Measurements from ENCODE around the gene ID3.
A peak's percentile ranks its signal among the peaks of the same experiment; 100 is the strongest.

Gene ID3

GRCh38 chr1:23554481-23555269 is 4.6 kb downstream of the ID3 start:
- no peak for DNase-seq (ENCODE audit: extremely low read depth, low read depth)
- peak overlapping the region; percentile 40 for H3K4me3 ChIP-seq (replicated peaks; ENCODE audit: low read depth, low read length)

GRCh38 chr1:23554127-23554480 is 5.2 kb downstream of the ID3 start:
- peak overlapping the region; percentile 40 for H3K4me3 ChIP-seq (replicated peaks; ENCODE audit: low read depth, low read length)
- no peak for TF ChIP-seq CTCF (IDR thresholded peaks at IDR 0.05; ENCODE audit: low read depth, low read length, missing control alignments)
- no peak for DNase-seq (ENCODE audit: extremely low read depth, low read depth)

More at GRCh38 chr1:23554481-23555269, 4.6 kb downstream of the ID3 start:
- no peak for TF ChIP-seq CTCF (IDR thresholded peaks at IDR 0.05; ENCODE audit: low read depth, low read length, missing control alignments)

GRCh38 chr1:23553231-23554126 is 5.8 kb downstream of the ID3 start:
- no peak overlapping the region for H3K4me3 ChIP-seq (replicated peaks; ENCODE audit: low read depth, low read length)
- DNase-seq (ENCODE audit: extremely low read depth, low read depth), result no peak
- TF ChIP-seq CTCF (IDR thresholded peaks at IDR 0.05; ENCODE audit: low read depth, low read length, missing control alignments), result no peak

- DNase-seq (ENCODE audit: extremely low read depth, low read depth), result no peak
- TF ChIP-seq CTCF (IDR thresholded peaks at IDR 0.05; ENCODE audit: low read depth, low read length, missing control alignments), result no peak
- H3K4me3 ChIP-seq (replicated peaks; ENCODE audit: low read depth, low read length), result no peak overlapping the region
Observed at GRCh38 chr1:23551849-23552248, 7.5 kb downstream of the ID3 start.

GRCh38 chr1:23548704-23549143 is 10.6 kb downstream of the ID3 start:
- H3K4me3 ChIP-seq (replicated peaks; ENCODE audit: low read depth, low read length), result no peak overlapping the region
- no peak for TF ChIP-seq CTCF (IDR thresholded peaks at IDR 0.05; ENCODE audit: low read depth, low read length, missing control alignments)
- DNase-seq (ENCODE audit: extremely low read depth, low read depth), result no peak

GRCh38 chr1:23546897-23547584 is 12.3 kb downstream of the ID3 start:
- no peak overlapping the region for H3K4me3 ChIP-seq (replicated peaks; ENCODE audit: low read depth, low read length)
- no peak for TF ChIP-seq CTCF (IDR thresholded peaks at IDR 0.05; ENCODE audit: low read depth, low read length, missing control alignments)
- DNase-seq (ENCODE audit: extremely low read depth, low read depth), result no peak

All from HFF-Myc (cell line).